A549 (cell line): ENCODE measurements around the gene TBX18.

ENCODE experiments used
- POLR2A ChIP-seq: IDR thresholded peaks from 2 replicates; pipeline ENCODE4 v1.6.1; 2012; ENCODE audit warnings: mild to moderate bottlenecking, low read length
- RAD21 ChIP-seq, 2 experiments: fragments of >200 bp in 1 of 2; sonication (Bioruptor Twin) in 1 of 2; formaldehyde crosslinking in 1 of 2; IDR thresholded peaks in 1 of 2; conservative IDR thresholded peaks in 1 of 2; 2 replicates in 1 of 2; 3 replicates in 1 of 2; pipeline ENCODE4 v1.6.1; 2012 to 2018; ENCODE audit warnings: inconsistent platforms in 1 of 2
- RCOR1 ChIP-seq: fragments of 150-350 bp; IDR thresholded peaks from 2 replicates; pipeline ENCODE4 v1.6.1; 2014; ENCODE audit warnings: antibody characterized with exemption, low read length, low read depth
- USF2 ChIP-seq: fragments of 450-650 bp; IDR thresholded peaks from 2 replicates; pipeline ENCODE4 v1.6.1; 2014; ENCODE audit warnings: antibody characterized with exemption

GRCh38 chr6:84809455-84809854 is 45.1 kb upstream of the TBX18 start:
- no peak for TF ChIP-seq POLR2A
- no peak for TF ChIP-seq RCOR1
- TF ChIP-seq RAD21 (conservative IDR thresholded peaks at IDR 0.05 in 1 of 2, IDR thresholded peaks at IDR 0.05 in 1 of 2) = no peak
- no peak for TF ChIP-seq USF2
